ENCODE results near the gene NLRP9.

DNA sequence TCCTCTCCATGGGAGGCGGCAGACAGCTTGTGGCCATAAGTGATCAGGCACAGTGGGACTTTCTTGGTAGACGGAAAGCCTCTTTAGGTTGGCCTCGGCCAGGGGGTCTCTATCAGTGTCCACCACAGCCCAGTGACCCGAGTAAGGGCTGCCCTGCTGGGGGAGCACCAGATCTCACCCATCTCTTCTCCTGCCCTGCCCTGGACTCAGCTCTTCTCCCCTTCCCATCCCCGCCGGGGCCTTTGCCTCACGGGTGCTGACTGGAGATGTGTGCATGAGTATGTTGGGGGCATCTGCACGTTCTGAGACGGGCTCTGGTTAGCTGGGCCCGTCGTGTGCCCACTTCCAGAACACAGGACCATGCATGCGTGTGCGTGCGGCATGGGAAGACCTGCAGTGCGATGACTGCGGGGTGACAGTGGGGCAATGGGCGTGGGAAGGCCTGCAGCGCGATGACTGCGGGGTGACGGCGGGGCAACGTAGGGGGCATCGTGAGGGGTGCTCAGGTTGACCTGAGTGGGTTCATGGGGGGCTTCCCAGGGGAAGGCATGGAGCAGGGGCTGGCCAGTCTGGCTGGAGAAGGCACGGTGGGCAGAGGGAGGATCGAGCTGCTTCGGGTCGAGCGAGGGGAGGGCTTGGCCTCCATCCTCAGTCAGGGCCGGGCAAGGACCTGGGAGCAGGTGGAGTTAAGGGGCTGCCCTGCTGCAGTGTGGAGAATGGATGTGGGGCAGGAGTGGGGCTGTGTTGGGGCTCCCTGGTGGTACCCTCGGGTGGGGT, 47.2 kb downstream of the NLRP9 start:
- TF ChIP-seq, protein P1, sequence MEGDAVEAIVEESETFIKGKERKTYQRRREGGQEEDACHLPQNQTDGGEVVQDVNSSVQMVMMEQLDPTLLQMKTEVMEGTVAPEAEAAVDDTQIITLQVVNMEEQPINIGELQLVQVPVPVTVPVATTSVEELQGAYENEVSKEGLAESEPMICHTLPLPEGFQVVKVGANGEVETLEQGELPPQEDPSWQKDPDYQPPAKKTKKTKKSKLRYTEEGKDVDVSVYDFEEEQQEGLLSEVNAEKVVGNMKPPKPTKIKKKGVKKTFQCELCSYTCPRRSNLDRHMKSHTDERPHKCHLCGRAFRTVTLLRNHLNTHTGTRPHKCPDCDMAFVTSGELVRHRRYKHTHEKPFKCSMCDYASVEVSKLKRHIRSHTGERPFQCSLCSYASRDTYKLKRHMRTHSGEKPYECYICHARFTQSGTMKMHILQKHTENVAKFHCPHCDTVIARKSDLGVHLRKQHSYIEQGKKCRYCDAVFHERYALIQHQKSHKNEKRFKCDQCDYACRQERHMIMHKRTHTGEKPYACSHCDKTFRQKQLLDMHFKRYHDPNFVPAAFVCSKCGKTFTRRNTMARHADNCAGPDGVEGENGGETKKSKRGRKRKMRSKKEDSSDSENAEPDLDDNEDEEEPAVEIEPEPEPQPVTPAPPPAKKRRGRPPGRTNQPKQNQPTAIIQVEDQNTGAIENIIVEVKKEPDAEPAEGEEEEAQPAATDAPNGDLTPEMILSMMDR (IDR thresholded peaks at IDR 0.05) = no peak
- TF ChIP-seq ZFX (IDR thresholded peaks at IDR 0.05; ENCODE audit: borderline replicate concordance) = no peak

Data from 22Rv1 (cell line).